Measurements from ENCODE around the gene ATAD3B. TPM values are rescaled to one million over a fixed set of nuclear protein-coding genes. Genes with fewer than 3 reads are reported as not detected.
"Not testable (repeated sequence)": the region's sequence is repeated elsewhere in the genome, so short reads cannot be mapped to it uniquely, and the experiment has no call there.

ATAD3B gene
- total RNA-seq, 4 donors from 2014 or later: 9.9 to 40.1 (median 24.1) TPM

DNA sequence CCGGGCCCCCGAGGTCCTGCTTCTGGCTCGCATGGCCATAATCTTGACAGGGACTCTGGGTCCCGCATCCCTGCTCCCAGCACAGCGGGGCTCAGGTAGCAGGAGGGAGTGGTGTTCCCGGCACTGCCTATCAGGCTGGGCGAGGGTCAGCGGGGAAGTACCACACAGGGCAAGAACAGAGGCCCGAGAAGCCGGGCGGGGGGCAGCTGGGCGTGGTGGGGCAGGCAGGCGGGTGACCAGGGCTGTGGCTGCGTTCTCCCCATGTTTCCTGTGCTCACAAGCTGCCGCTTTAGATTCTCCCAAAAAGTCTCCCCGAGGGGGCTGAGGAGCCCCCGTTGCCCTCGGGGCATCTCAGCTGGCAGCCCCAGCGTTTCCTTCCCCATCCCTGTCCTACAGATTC, 18.3 kb downstream of the ATAD3B start:
- H3K4me3 ChIP-seq: no peak overlapping the region
- TF ChIP-seq, protein P1, sequence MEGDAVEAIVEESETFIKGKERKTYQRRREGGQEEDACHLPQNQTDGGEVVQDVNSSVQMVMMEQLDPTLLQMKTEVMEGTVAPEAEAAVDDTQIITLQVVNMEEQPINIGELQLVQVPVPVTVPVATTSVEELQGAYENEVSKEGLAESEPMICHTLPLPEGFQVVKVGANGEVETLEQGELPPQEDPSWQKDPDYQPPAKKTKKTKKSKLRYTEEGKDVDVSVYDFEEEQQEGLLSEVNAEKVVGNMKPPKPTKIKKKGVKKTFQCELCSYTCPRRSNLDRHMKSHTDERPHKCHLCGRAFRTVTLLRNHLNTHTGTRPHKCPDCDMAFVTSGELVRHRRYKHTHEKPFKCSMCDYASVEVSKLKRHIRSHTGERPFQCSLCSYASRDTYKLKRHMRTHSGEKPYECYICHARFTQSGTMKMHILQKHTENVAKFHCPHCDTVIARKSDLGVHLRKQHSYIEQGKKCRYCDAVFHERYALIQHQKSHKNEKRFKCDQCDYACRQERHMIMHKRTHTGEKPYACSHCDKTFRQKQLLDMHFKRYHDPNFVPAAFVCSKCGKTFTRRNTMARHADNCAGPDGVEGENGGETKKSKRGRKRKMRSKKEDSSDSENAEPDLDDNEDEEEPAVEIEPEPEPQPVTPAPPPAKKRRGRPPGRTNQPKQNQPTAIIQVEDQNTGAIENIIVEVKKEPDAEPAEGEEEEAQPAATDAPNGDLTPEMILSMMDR (IDR thresholded peaks at IDR 0.05): no peak
- TF ChIP-seq POLR2A (IDR thresholded peaks at IDR 0.05): no peak
- no peaks in the 10 kb centered on the region for H3K4me1 ChIP-seq
- DNase-seq: no peak
- intact Hi-C loops (cut with DNase I): no loop called here
- H3K27me3 ChIP-seq: no peaks in the 10 kb centered on the region
- WGBS, 2 donors: 94 to 100% methylated on average over 3 to 5 of the region's 19 CpGs
- peaks cover 0 to 12% (median 6%) of the 10 kb centered on the region in 3 donors for H3K9me3 ChIP-seq
- peaks cover 27 to 100% (median 38%) of the 10 kb centered on the region in 3 donors for H3K36me3 ChIP-seq
- H3K27ac ChIP-seq: no peak overlapping the region

DNA sequence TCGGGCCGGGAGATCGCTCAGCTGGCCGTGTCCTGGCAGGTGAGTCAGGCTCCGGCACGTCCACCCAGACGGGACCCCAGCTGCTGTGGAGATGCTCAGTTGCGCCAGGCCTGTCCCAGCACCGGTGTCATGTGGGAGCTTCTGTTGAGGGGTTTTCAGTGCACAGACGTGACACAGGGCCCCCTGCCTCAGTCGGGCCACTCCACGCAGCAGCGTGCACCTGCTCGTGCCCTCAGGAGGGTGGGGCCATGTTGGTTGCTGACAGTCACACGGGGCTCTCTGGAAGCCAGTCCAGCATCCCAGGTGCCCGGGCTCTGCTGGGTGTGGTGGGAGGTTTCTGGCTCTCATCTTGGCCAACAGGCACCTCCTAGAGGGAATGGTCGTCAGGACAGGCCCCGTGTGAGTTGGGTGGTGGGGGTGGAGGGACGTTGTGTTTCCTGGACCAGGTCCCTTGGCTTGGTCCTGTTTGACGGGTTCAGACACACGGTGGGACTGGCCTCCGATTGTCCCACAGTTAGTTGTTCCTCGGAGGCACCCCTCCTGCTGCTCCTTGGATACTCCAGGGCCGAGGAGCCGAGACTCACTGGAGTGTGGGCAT, 19.2 kb downstream of the ATAD3B start:
- DNase-seq: no peak
- intact Hi-C loops (cut with DNase I): no loop called here
- Histone ChIP-seq H3K27me3 (no peaks in the 10 kb centered on the region), H3K27ac (no peak overlapping the region), H3K36me3 (peaks cover 27 to 100% (median 44%) of the 10 kb centered on the region in 3 donors), H3K9me3 (peaks cover 0 to 12% (median 6%) of the 10 kb centered on the region in 3 donors), H3K4me3 (no peak overlapping the region), H3K4me1 (no peaks in the 10 kb centered on the region)
- no peak for TF ChIP-seq POLR2A (IDR thresholded peaks at IDR 0.05)
- TF ChIP-seq, protein P1 (IDR thresholded peaks at IDR 0.05): no peak
- no CpG with 5 or more reads among the region's 25 CpGs for WGBS, 2 donors

DNA sequence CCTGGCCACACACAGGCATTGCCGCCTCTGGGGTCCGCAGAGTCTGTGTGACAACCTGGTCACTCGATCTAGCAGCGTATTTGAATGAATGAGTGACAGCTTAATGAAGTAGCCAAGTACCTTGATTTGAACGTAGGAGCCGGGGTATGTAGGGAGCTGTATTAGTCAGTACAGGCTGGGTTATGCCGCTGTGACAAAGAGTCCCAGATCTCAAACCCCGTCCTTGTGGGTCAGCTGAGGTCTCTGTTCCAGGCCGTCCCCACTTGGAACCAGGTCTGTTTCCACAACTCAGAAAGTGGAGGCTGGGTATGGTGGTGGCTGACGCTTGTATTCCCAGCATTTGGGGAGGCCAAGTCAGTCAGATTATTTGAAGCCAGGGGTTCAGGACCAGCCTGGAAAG, 20.0 kb downstream of the ATAD3B start:
- no peak for DNase-seq
- no peak for TF ChIP-seq POLR2A (IDR thresholded peaks at IDR 0.05)
- TF ChIP-seq, protein P1 (IDR thresholded peaks at IDR 0.05): no peak
- intact Hi-C loops (cut with DNase I): no loop called here

DNA sequence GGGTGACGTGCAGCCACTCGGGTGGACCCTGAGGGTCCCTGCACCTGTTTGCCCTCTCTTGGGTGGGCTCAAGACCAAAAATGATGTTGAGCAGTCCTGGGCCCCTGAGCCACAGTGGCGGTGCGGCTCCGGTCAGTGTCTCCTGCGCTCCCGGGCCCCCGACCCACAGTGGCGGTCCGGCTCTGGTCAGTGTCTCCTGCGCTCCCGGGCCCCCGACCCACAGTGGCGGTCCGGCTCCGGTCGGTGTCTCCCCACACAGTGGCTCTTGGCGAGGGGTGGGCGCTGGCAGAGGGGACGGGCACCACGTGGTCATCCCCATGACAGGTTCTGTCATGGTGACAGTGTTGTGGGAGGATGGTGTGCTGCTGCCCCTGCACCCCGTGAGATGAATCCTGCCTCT, 22.7 kb downstream of the ATAD3B start:
- intact Hi-C loops (cut with DNase I); H3K27ac ChIP-seq; DNase-seq; H3K4me3 ChIP-seq; H3K4me1 ChIP-seq; H3K27me3 ChIP-seq: not testable (repeated sequence)
- no CpG with 5 or more reads among the region's 22 CpGs for WGBS, 2 donors
- Histone ChIP-seq H3K9me3 (peaks cover 0 to 12% (median 6%) of the 10 kb centered on the region in 3 donors), H3K36me3 (peaks cover 22 to 71% (median 26%) of the 10 kb centered on the region in 3 donors)

More for the DNA sequence above, 20.0 kb downstream of the ATAD3B start:
- H3K9me3 ChIP-seq: peaks cover 0 to 12% (median 6%) of the 10 kb centered on the region in 3 donors
- WGBS, 2 donors: 97 to 98% methylated on average over 6 to 10 of the region's 10 CpGs
- no peak overlapping the region for H3K27ac ChIP-seq
- H3K27me3 ChIP-seq: no peaks in the 10 kb centered on the region
- H3K4me1 ChIP-seq: no peaks in the 10 kb centered on the region
- H3K36me3 ChIP-seq: peaks cover 27 to 98% (median 43%) of the 10 kb centered on the region in 3 donors
- no peak overlapping the region for H3K4me3 ChIP-seq

DNA sequence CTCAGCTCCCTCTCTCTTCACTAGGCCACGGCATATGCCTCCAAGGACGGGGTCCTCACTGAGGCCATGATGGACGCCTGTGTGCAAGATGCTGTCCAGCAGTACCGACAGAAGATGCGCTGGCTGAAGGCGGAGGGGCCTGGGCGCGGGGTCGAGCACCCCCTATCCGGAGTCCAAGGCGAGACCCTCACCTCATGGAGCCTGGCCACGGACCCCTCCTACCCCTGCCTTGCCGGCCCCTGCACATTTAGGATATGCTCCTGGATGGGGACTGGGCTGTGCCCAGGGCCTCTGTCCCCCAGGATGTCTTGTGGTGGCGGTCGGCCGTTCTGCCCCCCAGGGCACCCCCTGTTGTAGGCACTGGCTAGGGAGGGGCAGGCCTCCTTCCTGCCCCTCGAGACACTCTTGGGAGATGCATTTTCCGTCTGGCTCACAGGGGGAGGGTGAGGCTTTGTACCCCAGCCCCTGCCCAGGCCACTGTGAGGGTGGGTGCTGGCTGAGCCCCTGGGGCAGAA, 24.0 kb downstream of the ATAD3B start:
- H3K27me3 ChIP-seq; DNase-seq; H3K27ac ChIP-seq; intact Hi-C loops (cut with DNase I); H3K4me1 ChIP-seq; H3K4me3 ChIP-seq: not testable (repeated sequence)
- Histone ChIP-seq H3K36me3 (peaks cover 14 to 59% (median 20%) of the 10 kb centered on the region in 3 donors), H3K9me3 (peaks cover 0 to 12% (median 6%) of the 10 kb centered on the region in 3 donors)
- WGBS, 2 donors: no CpG with 5 or more reads among the region's 18 CpGs

DNA sequence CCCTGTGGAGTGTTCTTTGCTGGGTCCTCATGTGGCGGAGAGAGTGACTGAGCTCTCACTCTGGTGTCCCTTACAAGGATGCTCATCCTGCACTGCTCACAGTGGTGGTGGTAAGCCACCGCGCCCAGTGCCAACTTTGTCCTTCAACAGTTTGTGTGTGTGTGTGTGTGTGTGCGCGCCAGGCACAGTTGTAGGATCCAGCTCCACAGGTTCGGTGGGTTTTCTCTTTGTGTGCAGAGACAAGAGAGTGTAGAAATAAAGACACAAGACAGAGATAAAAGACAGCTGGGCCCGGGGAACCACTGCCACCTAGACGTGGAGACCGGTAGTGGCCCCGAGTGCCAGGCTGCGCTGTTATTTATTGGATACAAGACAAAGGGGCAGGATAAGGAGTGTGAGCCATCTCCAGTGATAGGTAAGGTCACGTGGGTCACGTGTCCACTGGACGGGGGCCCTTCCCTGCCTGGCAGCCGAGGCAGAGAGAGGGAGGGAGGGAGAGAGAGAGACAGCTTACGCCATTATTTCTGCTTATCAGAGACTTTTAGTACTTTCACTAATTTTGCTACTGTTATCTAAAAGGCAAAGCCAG, 33.3 kb downstream of the ATAD3B start:
- WGBS, 2 donors: 15 to 26% methylated on average over 12 to 16 of the region's 16 CpGs

More for the DNA sequence above, 33.3 kb downstream of the ATAD3B start:
- H3K27me3 ChIP-seq; intact Hi-C loops (cut with DNase I); H3K9me3 ChIP-seq; DNase-seq; H3K36me3 ChIP-seq: not testable (repeated sequence)
- H3K4me3 ChIP-seq: peak overlapping the region in 3 of 4 donors; percentile 14 to 52 (median 27)
- TF ChIP-seq, protein P1 (IDR thresholded peaks at IDR 0.05): peak; percentile 42 to 96 (median 86)
- TF ChIP-seq POLR2A (IDR thresholded peaks at IDR 0.05): peak in 1 of 4 donors; percentile 12
- peaks cover 0 to 23% (median 13%) of the 10 kb centered on the region in 3 donors for H3K4me1 ChIP-seq
- peak overlapping the region; percentile 72 to 87 (median 84) for H3K27ac ChIP-seq

Measured in esophagus squamous epithelium (tissue), 5 donors.